NCI-H446 (cell line): ENCODE results near the gene FNDC8.
"Not testable (repeated sequence)": the region's sequence is repeated elsewhere in the genome, so short reads cannot be mapped to it uniquely, and the experiment has no call there.

Source experiments
- DNase-seq, 2 experiments: peaks; one replicate each; lab custom pipeline; 2025; lab: John Stamatoyannopoulos, UW

Gene FNDC8

GRCh38 chr17:35144840-35145239 lies 23.4 kb downstream of the FNDC8 start:
- DNase-seq = no peak

DNA sequence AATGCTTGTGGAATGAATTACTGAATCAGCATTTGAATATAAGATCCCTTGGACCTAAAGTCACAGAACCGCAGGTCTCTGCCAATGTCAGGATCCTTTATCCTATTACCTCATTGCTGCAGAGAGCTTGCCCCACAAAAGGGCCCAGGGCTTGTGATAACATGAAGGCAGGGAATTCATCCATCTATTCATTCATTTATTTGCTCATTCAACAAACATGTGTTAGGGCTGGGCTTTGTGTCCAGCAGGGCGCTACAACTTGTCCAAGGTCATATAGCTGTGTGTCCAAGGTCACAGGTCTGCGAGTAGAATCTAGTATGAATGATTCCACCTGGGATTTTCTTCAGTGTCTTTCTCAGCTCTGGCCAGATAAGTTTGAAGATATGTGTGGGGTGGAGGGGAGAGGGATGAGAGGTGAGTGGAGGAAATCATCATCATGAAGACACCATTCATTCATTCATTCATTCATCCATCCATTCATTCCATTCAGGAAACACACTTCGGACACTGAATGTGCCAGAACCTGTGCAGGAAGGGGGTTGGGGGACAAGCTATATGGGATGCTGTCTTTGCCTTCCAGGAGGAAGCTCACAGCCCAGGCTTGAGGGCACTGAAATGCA lies 24.9 kb downstream of the FNDC8 start:
- DNase-seq = no peak

DNA sequence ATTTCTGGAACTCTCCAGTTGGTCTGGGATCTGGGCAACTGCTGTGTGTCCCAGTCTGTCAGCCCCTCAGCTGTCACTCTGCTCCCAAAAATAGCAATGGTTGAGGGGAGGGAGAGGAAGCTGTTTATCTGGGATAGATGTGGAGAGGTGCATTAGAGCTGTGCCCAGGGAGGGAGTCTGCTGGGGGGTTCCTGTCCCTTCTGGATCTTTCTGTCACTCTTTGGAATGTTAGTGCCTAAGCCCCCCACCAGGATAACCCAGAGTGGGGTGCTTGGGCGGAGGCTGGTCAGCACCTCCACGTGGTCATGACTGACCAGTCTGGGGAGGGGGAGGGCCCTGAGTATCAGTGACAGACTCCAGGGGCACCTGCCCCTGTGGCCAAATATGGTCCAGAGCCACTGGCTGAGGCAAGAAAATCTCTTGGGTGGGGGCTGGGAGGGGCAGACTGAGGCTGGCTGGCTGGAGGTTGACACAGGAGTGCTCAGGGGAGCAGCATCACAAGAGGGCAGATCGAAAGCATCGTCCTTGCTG lies 26.0 kb downstream of the FNDC8 start, which contains the start of gene UNC45B:
UNC45B (plus strand) TSS at position 443 of the 531 bp plus-strand sequence. CDS start 447 bp downstream, outside the sequence.
- DNase-seq = no peak

DNA sequence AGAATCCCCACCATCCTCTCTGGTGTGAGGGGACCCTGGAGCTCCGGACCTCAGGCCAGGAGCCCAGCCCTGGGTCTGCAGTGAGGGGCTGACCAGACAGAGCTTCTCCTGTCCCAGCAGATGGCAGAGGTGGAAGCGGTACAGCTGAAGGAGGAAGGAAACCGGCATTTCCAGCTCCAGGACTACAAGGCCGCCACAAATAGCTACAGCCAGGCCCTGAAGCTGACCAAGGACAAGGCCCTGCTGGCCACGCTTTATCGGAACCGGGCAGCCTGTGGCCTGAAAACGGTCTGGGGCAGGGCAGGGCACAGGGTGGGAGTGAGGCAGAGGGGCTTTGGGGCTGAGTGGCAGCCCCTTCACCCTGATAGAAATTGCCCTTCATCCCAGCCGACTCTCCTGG lies 26.7 kb downstream of the FNDC8 start:
- no peak for DNase-seq

GRCh38 chr17:35149941-35150340 lies 28.5 kb downstream of the FNDC8 start:
- DNase-seq = no peak

- DNase-seq = not testable (repeated sequence)
These were observed 29.7 kb downstream of the FNDC8 start for GRCh38 chr17:35151080-35151479.

- no peak for DNase-seq
These were observed 31.2 kb downstream of the FNDC8 start for GRCh38 chr17:35152421-35153140.

DNA sequence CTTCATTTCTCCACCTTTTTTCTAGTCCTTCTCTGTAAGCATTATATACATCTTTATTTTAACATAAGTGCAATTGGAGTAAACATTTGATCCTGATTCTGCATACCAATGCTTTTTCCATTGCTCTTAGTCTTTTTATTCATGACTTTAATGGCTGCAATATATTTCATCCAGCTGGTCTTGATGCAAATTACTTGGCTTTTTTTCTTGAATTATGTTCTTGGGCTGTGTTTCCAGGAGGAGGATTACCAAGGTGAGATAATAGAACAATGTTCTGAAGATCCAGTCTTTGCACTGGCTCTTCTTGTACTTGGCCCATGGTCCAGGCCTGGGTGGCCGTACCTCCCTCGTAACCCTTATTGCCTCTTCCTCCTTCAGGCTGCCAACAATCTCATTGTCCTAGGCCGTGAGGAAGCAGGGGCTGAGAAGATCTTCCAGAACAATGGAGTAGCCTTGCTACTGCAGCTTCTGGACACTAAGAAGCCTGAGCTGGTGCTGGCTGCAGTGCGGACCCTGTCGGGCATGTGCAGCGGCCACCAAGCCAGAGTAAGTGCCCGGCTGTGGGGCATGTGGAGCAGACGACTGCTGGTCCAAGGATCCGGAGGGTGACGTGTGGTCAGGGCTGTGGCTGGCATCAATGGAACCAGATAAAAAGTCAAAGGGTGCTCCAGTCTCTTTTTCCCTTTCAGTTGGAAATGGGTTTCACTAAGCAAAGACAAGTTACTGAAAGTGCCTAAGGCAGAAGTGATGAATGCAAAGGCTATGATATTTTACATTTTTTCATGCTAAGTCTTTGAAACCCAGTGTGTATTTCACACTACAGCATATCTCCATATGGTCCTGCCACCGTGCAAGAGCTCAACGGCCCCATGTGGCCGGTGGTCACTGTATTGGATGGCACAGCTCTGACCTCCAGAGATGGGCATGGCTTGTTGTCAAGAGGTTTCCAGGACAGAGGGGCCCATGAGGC lies 33.1 kb downstream of the FNDC8 start:
- no peak for DNase-seq

DNA sequence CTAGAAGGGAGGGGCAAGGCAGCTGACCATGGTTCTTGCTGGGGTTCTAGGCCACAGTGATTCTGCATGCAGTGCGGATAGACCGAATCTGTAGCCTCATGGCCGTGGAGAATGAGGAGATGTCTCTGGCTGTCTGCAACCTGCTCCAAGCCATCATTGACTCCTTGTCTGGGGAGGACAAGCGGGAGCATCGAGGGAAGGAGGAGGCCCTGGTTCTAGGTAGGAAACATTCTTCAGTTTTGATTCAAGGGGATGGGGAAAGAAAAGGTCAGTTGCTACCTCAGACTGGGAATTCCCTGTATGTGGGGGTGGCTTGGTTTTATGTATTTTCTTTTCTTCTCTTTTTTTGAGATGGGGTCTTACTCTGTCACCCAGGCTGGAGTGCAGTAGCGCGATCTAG lies 33.8 kb downstream of the FNDC8 start:
- DNase-seq = no peak

DNA sequence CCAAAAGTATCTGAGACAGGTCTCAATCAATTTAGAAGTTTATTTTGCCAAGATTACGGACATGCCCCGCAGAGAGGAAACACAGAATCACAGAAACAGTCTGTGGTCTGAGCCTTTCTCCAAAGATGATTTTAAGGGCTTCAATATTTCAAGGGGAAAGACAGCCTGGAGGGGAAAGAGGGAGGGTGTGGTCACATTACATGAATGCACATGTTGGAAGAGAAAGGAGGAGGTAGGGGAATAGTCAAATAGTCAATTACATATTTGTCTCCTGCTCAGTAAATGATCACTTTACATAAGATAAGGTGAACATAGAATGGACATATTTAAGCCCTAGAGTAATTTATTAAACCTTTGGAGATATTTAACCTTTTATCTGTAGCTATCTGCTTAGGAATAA lies 38.5 kb downstream of the FNDC8 start:
- DNase-seq = no peak

GRCh38 chr17:35160354-35161201 lies 39.2 kb downstream of the FNDC8 start:
- no peak for DNase-seq

GRCh38 chr17:35161281-35161761 lies 39.9 kb downstream of the FNDC8 start:
- DNase-seq = no peak

DNA sequence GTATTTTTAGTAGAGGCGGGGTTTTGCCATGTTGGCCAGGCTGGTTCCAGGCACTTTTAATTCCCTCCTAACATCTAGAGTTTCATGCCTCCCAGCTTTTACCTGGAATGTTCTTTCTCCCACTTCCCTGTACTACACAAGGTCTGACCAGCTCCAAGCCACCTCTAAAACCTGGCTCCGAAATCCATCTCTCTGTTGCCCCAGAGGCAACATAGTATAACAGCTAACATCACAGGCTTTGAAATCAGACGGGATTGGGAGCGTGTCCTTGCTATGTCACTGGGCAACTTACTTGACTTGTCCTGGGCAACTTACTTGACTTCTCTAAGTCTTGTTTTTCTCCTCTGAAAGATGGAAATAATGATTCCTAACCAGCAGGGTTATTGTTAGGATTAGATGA lies 41.3 kb downstream of the FNDC8 start:
- DNase-seq = no peak

DNA sequence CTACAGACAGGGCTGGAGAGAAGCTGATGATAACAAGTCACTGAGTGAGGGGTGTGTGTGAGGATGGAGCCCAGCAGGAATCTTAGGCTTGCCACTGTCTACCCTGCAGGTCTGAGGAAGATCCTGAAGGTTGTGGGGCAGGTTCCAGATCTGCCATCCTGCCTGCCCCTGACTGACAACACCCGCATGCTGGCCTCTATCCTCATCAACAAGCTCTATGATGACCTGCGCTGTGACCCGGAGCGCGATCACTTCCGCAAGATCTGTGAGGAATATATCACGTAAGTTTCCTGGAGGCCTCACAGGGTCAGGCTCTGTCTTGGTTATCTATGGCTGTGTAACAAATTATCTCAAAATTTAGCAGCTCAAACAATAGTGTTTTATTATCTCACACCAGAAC lies 42.5 kb downstream of the FNDC8 start:
- no peak for DNase-seq

GRCh38 chr17:35164716-35165115 lies 43.3 kb downstream of the FNDC8 start:
- no peak for DNase-seq

DNA sequence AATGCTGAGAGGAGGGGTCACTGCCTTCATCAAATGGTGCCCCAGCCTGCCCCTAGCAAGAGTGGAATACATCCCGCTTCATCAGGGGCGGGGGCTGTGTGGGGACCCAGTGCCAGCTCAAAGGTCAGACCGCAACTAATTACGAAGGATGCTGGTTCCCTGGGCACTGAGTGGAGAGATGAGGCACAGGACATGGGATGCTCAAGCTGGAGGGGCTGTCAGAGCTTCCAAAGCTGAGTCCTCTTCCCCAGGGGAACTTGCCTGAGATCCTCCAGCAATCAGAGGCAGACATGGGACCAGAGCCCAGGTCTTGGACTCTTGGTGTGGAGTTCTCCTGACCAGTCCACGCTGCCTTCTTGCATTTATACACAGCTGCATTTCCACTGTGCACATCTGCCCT lies 45.1 kb downstream of the FNDC8 start:
- no peak for DNase-seq

- no peak for DNase-seq
These were observed 45.6 kb downstream of the FNDC8 start for GRCh38 chr17:35167046-35167445.

- no peak for DNase-seq
These were observed 46.3 kb downstream of the FNDC8 start for GRCh38 chr17:35167666-35168065.

GRCh38 chr17:35169835-35170363 lies 48.5 kb downstream of the FNDC8 start:
- DNase-seq = no peak

- no peak for DNase-seq
These were observed 49.8 kb downstream of the FNDC8 start for GRCh38 chr17:35170968-35171771.
